Prostate gland (tissue), 2 donors: ENCODE data around the gene ITGAL. TPM values are rescaled to one million over a fixed set of nuclear protein-coding genes. Genes with fewer than 3 reads are reported as not detected.

Experiments used
- DNase-seq: peaks from one replicate; pipeline ENCODE4 v3.0.0-alpha.2; 2019; ENCODE audit warnings: low spot score
- H3K27ac ChIP-seq, 2 donors: fragments of 200-600 bp; sonication (generic); 2 replicates each; pipeline ENCODE4 v1.5.1; 2017 to 2019
- H3K27me3 ChIP-seq: fragments of 200-600 bp; sonication (generic); replicated peaks from 2 replicates; pipeline ENCODE4 v1.5.1; 2019; ENCODE audit not compliant: insufficient read depth
- H3K36me3 ChIP-seq, 2 donors: fragments of 200-600 bp; sonication (generic); 1 replicate in 1 of 2; 2 replicates in 1 of 2; pipeline versions ENCODE4 v1.5.1 to v1.8.1; 2017 to 2019
- H3K4me1 ChIP-seq: fragments of 200-600 bp; sonication (generic); replicated peaks from 2 replicates; pipeline ENCODE4 v1.5.1; 2019
- H3K4me3 ChIP-seq, 2 donors: fragments of 200-600 bp; sonication (generic); 2 replicates each; pipeline ENCODE4 v1.5.1; 2017 to 2019
- H3K9me3 ChIP-seq: fragments of 200-600 bp; sonication (generic); 2 replicates; pipeline ENCODE4 v1.5.1; 2017
- CTCF ChIP-seq, 4 experiments: fragments of 200-600 bp in 2 of 4; fragments of 450-650 bp in 2 of 4; sonication (generic) in 2 of 4; IDR thresholded peaks; 1 replicate in 3 of 4; 2 replicates in 1 of 4; pipeline ENCODE4 v1.5.1; 2016 to 2019; ENCODE audit warnings: antibody characterized with exemption in 4 of 4, mild to moderate bottlenecking in 2 of 4, moderate library complexity in 2 of 4
- POLR2A ChIP-seq: fragments of 450-650 bp; IDR thresholded peaks from one replicate; pipeline ENCODE4 v1.6.1; 2016; ENCODE audit warnings: antibody characterized with exemption, mild to moderate bottlenecking
- POLR2AphosphoS5 ChIP-seq: sonication (generic); formaldehyde crosslinking; IDR thresholded peaks from one replicate; pipeline ENCODE4 v1.6.1; 2017; ENCODE audit warnings: antibody characterized with exemption
- WGBS: methylation state at CpG from one replicate; pipeline ENCODE4 v1.1.5; 2018; 5-methylcytosine and 5-hydroxymethylcytosine counted together
- intact Hi-C: fragments of 100-400 bp; cut with DNase I; formaldehyde crosslinking; loops from one replicate; pipeline ENCODE4 v1.14.2; 2022
- total RNA-seq, 2 donors: library from RNA; depleted of rRNA; stranded (reverse); fragments of >200 nt; gene quantifications; one replicate each; pipeline ENCODE4 v1.1.0, GENCODE V29; 2016

The ITGAL gene
- total RNA-seq, 2 donors from 2014 or later = 2.5 to 12.7 TPM

DNA sequence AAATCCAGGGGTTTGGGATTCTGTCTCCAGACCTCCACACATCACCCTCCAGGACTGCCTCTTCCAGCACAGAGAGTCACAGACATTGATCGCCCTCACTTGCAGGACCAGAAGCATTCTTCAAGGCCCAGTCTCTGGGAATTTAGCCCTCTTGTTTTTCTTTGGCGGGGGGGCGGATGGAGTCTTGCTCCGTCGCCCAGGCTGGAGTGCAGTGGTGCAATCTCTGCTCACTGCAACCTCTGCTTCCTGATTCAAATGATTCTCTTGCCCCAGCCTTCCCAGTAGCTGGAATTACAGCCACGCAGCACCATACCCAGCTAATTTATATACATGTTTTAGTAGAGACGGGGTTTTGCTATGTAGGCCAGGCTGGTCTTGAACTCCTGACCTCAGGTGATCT is 8.5 kb upstream of the ITGAL start:
- intact Hi-C loops = no loop called here
- H3K9me3 ChIP-seq = no peaks in the 10 kb centered on the region
- no peaks in the 10 kb centered on the region for H3K36me3 ChIP-seq
- no peak for TF ChIP-seq CTCF (IDR thresholded peaks at IDR 0.05)
- no peak for TF ChIP-seq POLR2A
- no peak for TF ChIP-seq POLR2AphosphoS5
- H3K27ac ChIP-seq = no peak overlapping the region
- WGBS = 95% methylated on average over 7 of the region's 7 CpGs
- no peaks in the 10 kb centered on the region for H3K4me1 ChIP-seq
- H3K27me3 ChIP-seq = no peaks in the 10 kb centered on the region
- DNase-seq = no peak
- H3K4me3 ChIP-seq = no peak overlapping the region

- H3K36me3 ChIP-seq = no peaks in the 10 kb centered on the region
- peaks cover 5% of the 10 kb centered on the region for H3K27me3 ChIP-seq
- no peaks in the 10 kb centered on the region for H3K4me1 ChIP-seq
- no peak overlapping the region for H3K27ac ChIP-seq
- no peak overlapping the region for H3K4me3 ChIP-seq
- DNase-seq = no peak
- 72% methylated on average over 3 of the region's 3 CpGs for WGBS
- intact Hi-C loops = no loop called here
- H3K9me3 ChIP-seq = no peaks in the 10 kb centered on the region
- TF ChIP-seq POLR2A (no peak), CTCF (IDR thresholded peaks at IDR 0.05) (no peak), POLR2AphosphoS5 (no peak)
Measured at GRCh38 chr16:30470170-30470512, 2.4 kb upstream of the ITGAL start.

GRCh38 chr16:30470632-30470995 is 1.9 kb upstream of the ITGAL start:
- DNase-seq = no peak
- Histone ChIP-seq H3K9me3 (no peaks in the 10 kb centered on the region), H3K4me1 (no peaks in the 10 kb centered on the region), H3K36me3 (no peaks in the 10 kb centered on the region), H3K4me3 (no peak overlapping the region), H3K27me3 (peaks cover 5% of the 10 kb centered on the region), H3K27ac (no peak overlapping the region)
- WGBS = 84% methylated on average over 8 of the region's 8 CpGs
- no peak for TF ChIP-seq POLR2AphosphoS5
- no peak for TF ChIP-seq CTCF (IDR thresholded peaks at IDR 0.05)
- TF ChIP-seq POLR2A = no peak
- intact Hi-C loops = no loop called here

DNA sequence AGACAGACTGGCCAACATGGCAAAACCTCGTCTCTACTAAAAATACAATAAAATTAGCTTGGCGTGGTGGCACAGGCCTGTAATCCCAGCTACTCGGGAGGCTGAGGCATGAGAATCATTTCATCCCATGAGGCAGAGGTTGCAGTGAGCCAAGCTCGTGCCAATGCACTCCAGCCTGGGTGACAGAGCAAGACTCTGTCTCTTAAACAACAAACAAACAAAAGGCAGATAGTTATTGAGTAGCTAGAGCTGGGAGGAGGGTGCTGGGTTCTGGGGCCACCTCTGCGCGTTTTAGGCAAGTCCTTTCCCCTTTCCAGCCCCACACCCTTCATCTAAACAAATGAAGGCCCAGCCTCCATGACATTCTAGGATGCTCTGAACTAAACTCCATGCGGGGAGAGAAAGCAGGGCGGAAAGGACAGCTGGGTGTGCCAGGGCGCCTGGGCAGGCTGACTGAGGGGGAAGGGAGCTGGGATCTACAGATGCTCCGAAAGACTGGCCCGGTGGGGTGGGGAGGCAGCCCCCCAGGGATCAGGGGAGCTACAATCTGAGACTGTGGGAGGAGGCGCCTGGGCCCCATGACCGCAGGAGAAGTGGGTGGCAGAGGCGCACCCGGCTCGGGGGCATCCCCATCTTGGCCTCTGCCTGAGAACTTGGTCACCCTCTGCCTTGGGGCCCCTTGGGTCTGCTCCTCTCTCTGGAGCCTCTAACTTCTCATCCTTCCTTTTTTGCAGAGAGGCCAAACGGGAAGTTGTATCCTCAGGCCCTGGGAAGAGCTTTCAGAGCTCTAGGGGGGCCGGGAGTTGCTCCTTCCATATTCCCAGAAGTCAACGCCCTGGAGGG is 910 bp downstream of the ITGAL start:
- Histone ChIP-seq H3K27me3 (peaks cover 5% of the 10 kb centered on the region), H3K4me1 (no peaks in the 10 kb centered on the region), H3K27ac (no peak overlapping the region), H3K36me3 (no peaks in the 10 kb centered on the region), H3K4me3 (no peak overlapping the region), H3K9me3 (no peaks in the 10 kb centered on the region)
- intact Hi-C loops = no loop called here
- DNase-seq = no peak
- TF ChIP-seq POLR2AphosphoS5 = no peak
- TF ChIP-seq CTCF (IDR thresholded peaks at IDR 0.05) = no peak
- TF ChIP-seq POLR2A = no peak
- WGBS = 65% methylated on average over 19 of the region's 19 CpGs

GRCh38 chr16:30474074-30474452 is 1.5 kb downstream of the ITGAL start:
- WGBS = 41% methylated on average over 10 of the region's 35 CpGs
- Histone ChIP-seq H3K36me3 (no peaks in the 10 kb centered on the region), H3K4me1 (no peaks in the 10 kb centered on the region), H3K27ac (no peak overlapping the region), H3K4me3 (no peak overlapping the region), H3K27me3 (peaks cover 5% of the 10 kb centered on the region), H3K9me3 (no peaks in the 10 kb centered on the region)
- DNase-seq = no peak
- TF ChIP-seq POLR2A (no peak), POLR2AphosphoS5 (no peak), CTCF (IDR thresholded peaks at IDR 0.05) (no peak)
- intact Hi-C loops = no loop called here
